Measurements from ENCODE around the gene HOXD4.

Gene HOXD4

DNA sequence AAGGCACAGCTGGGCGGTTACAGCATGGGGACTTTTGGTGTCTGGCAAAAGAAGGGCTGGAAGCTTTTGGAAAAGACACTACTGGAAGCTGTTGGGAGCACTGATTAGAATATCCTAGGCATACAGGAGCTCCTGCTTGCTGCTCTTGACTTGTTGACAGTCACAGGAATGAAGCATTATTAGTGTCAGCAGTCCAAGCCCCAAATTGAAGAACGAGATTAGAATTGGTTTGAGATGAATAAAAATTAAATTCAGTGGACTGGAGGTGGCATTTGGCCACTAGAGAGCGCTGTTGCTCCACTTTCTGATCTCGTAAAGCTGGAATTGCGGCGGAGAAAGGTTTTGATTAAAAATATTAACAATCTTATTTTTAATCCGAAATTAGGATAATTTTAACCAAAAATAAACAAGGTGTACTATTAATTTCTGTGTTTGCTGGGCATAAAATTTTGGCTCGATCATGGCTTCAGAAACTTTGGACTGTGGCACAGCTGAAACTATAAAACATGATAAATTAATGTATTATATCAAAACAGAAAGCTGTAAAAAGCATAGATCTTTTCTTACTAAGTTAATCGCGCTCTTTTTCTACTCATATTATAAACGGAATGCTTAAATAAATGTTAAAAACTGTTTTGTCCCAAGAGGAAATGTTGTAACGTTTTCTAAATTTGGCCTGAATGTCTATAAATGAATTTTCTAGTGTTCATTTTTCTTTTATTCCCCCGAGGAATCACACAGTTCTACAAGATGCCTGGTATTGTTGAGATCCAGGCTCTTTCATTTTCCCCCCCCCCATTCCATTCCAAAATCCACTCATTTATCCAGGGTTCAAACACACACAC, 24.2 kb upstream of the HOXD4 start:
- DNase-seq (ENCODE audit: low spot score): peak; percentile 28

DNA sequence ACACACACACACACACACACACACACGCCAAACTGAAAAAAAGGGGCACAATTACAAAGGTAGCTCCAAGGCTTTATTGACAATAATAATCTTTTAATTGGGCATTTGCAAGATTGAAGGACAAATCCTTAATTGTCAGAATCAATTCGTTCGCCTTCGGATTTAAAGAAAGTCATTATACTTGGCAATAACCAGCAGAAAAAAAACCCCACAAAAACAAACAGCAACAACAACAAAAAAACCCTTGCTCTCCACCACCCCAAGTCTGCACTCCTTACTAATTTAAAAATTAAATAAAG, 23.6 kb upstream of the HOXD4 start:
- DNase-seq (ENCODE audit: low spot score): no peak

DNA sequence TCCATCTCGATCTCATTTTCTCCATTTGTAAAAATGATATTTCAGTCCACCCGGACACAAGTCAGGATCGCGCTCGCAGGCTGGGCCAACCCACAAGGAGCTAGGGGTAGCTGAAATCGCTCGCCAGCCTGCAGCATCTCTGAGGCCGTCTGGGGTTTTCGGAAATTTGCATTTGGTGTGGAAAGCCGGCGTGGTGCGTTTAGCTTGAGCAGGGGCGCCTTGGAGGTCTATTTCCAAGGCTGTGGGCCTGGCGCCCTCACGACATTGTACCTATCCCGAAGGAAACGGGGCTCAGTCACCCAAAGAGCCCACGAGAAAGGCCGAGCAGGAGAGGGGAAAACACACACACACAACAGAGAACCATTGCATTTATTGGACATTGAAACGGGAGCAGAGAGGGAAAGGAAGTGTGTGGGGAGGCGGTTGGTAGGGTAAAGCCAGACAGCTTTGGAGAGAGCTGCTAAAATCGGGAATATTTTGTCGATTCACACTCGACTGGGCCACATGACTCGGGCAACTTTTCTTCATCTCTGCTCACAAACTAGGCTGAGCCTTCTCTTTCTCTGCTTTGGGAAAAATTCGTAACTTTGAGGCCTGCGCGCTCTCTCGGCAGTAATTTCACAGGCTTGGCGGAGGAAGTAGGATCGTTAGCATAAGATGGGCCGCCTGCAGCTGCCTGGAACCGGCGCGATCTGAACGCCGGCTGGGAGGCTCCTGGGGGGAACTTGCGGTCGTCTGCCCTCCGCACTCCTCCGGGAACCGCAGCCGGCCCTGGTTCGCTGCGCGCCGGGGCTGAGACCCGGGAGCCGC, 23.0 kb upstream of the HOXD4 start:
- no peak for DNase-seq (ENCODE audit: low spot score)

DNA sequence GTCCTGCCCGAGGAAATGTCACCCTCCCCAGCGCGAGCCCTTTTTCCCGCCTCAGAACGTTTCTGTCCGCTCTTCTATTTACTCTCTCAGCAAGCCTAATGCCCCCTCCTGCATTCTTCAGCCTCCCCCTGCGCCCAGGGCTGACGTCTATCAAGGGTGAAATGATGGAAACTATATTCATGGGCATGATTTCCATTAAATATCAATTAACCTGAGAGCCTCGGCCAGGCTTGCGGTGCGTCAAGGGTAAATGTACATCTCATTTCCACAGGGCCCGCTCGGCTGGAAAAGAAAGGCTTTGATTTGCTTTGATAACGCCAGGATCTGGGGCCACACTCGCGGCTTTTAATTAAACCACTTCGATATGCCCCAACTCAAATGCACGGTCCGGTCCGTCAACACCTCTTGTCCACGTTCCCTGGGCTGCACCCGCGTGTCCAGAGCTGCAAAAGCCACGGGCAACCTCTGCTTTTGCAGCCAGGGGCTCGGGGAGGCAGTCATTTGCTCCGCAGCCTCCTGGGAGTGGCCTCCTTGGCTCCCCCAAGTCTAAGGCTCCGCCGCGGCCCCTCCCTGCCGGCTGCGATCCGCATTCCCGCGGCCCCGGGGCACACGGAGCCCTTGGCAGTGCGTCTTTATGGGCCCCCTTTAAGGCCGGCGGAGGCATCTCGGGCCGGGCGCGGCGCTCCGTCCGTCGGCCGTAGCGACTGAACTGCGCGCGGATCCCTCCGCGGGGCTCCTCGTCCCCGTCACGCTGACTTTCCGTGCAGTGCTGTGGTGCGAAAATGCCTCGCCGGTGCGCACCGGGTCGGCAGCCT, 22.2 kb upstream of the HOXD4 start, which contains the start of gene HOXD8:
HOXD8 (plus strand) TSS at position 724 of the 815 bp plus-strand sequence. CDS start 662 bp downstream, outside the sequence.
- peak; percentile 68 for DNase-seq (ENCODE audit: low spot score)

DNA sequence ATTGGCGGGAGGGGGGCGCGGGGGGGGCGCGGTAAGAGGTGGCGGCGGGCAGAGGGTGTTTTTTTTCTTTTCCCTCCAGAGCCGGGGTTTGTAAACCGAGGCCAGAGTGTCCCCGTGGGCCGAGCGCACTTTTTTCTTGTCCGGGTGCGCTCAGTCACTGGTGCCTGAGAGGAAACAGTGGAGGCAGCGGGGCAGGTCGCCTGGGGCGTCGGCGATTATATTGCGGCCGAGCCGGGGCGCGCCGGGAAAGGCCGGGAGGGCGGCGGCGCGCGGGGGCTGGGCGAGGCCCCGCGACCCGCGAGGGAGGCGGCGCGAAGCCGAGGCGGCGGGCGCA, 21.6 kb upstream of the HOXD4 start:
- no peak for DNase-seq (ENCODE audit: low spot score)

DNA sequence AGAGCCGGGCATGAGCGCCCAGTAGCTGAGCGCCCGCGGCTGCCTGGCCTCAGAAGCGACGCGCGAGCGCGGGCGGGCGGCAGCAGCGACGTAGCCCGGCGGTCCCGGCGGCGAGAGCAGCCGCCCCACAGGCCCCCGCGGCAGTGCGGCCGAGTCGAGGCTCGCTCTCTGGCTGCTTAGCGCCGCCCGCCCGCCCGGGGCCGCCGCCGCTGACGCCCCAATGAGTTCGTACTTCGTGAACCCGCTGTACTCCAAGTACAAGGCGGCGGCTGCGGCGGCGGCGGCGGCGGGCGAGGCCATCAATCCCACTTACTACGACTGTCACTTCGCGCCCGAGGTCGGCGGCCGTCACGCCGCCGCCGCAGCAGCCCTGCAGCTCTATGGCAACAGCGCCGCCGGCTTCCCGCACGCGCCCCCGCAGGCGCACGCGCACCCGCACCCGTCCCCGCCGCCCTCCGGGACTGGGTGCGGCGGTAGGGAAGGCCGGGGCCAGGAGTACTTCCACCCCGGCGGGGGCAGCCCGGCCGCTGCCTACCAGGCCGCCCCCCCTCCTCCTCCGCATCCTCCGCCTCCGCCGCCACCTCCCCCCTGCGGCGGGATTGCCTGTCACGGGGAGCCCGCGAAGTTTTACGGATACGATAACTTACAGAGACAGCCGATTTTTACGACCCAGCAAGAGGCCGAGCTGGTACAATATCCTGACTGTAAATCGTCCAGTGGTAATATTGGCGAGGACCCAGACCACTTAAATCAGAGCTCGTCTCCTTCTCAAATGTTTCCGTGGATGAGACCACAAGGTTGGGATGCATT, 21.0 kb upstream of the HOXD4 start:
- peak; percentile 59 for DNase-seq (ENCODE audit: low spot score)

DNA sequence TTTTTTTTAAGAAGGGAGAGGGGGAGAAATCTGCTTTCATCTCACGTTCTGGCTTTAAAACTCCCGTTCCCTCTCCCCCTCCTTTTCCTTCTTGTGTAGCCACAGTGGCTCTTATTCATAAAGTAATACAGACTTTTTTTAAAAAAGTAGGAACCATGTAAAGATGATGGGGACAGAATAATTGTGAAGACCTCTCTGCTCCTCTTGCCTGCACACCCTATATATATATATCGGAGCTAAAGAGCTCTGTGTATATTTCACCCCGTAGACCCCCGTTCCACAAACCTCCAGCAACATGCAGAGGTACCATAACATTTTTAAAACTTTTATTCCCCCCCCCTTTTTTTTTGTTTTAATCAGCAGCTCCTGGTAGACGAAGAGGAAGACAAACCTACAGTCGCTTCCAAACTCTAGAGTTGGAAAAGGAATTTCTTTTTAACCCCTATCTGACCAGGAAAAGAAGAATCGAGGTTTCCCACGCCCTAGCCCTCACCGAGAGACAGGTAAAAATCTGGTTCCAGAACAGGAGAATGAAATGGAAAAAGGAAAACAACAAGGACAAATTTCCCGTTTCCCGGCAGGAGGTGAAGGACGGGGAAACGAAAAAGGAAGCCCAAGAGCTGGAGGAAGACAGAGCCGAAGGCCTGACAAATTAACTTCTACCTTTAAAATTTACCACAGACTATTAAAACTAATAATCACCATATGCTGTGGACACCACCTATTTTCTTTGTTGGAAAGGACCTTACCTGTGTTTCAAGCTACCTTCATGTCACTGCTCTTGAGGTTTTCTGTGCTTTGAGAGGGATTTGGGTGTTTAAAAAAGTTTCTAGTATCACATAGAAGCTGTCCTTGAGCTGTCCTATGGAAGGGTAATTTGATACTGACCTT, 20.1 kb upstream of the HOXD4 start:
- no peak for DNase-seq (ENCODE audit: low spot score)

DNA sequence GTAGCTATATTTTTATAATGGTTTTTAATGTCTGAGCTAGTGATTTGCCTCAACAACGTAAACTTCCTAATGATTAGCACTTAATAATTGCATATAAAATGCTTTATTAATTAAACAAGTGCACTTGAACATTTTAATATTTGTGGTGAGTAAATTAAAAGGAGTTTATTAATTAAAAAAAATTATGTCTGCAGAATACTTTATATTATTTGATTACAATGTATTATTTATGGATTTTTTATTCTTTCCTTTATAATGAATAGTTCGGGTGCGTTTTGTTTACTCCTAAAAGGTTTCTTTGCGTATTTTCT, 19.5 kb upstream of the HOXD4 start:
- no peak for DNase-seq (ENCODE audit: low spot score)

DNA sequence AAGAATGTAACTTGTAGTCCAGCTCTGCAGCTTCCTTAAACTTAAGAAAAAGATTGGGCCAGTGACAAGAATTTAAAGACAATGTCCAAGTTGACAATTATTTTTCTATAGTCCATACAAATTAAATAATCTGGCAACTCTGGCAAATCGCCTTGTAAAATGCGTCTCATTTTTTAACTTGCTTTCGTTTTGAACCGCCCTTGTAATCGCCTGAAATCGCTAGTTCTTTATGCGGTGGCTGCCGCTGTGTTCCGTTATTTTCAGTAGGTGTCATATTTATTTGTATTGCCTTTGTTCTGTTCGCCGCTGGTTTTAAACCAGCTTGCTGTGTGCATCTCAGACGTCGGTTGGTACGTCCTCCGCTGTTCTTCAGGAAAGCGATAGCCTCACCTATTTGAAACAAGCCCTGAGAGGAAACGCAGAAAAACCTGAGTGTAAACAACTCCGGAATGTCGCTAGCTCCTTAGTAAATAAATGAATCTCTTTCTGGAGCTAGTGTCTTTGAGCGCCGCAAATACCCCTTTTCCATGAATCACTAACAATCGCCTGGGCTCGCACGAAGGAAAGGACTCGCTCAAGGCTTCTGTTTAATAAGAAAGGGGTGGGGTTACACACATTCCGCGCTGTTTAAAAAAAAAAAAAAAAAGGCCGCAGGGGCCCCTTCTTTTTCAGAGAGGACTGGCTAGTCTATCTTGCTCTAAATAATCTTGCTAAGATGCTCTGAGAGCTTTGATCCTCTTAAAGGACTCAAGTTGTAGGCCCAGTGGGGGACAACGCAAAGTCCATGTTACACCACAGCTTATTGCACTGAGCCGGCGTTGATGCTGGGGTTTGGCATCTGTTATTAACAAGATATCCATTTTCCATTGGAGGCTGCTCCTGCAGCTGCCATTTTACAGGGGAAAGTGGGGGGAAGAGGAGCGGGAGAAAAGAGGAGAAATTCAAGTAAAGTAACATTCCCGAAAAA, 18.9 kb upstream of the HOXD4 start:
- no peak for DNase-seq (ENCODE audit: low spot score)

DNA sequence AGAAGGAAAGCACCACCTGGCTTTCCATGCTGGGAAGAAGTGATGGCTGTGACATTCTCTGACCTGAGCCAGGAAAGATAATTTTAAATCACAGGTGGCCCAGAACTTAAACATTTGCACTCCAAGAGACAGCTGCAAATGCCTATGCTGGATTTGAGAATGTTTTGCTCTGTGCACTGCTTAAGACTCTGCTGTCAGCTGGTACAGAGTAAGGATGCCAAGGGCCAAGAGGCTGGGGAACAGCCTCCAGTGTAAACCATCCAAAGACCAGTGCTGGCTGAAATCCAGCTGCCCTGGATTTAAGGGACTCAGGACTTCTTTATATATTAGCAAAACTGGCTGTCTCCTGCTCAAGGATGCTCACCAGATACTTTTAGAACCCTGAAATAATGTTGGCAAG, 18.0 kb upstream of the HOXD4 start:
- no peak for DNase-seq (ENCODE audit: low spot score)

DNA sequence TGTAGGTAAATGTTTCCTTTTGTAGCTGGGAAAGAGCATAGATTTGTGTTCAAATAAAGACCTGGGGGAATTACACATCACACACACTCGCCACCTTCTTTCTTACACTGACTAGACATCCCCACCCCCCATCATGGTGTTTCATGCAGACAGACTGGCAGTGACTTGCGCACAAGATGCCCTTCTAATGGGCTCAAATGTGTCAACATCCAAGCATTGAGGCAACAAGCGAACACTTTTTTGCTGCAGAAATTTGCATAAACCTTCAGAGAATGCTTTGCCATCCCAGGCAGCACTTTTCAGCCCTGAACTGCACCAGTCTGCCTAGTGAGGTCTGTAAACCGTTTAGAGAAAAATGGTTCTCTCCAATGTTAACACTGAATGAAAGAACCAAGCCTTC, 17.3 kb upstream of the HOXD4 start:
- DNase-seq (ENCODE audit: low spot score): no peak

DNA sequence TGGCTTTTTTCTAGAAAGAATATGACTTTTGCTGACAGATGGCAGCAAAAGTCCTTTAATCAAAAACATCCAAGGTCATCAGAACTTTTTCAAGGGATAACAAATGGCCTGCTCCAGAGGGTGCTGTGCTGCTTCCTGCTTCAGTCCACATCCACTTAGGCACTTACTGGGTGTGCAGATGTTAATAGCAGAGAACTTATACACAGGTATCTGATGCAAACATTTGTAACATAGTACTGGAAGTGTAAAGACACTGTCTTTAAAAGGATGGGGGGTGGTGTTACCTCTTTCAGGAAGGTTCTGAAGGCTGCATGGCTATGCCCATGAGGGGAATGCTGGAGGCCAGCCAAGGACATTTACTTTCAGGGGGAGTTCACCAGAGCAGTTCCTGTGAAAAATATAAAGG, 16.3 kb upstream of the HOXD4 start:
- DNase-seq (ENCODE audit: low spot score): no peak

DNA sequence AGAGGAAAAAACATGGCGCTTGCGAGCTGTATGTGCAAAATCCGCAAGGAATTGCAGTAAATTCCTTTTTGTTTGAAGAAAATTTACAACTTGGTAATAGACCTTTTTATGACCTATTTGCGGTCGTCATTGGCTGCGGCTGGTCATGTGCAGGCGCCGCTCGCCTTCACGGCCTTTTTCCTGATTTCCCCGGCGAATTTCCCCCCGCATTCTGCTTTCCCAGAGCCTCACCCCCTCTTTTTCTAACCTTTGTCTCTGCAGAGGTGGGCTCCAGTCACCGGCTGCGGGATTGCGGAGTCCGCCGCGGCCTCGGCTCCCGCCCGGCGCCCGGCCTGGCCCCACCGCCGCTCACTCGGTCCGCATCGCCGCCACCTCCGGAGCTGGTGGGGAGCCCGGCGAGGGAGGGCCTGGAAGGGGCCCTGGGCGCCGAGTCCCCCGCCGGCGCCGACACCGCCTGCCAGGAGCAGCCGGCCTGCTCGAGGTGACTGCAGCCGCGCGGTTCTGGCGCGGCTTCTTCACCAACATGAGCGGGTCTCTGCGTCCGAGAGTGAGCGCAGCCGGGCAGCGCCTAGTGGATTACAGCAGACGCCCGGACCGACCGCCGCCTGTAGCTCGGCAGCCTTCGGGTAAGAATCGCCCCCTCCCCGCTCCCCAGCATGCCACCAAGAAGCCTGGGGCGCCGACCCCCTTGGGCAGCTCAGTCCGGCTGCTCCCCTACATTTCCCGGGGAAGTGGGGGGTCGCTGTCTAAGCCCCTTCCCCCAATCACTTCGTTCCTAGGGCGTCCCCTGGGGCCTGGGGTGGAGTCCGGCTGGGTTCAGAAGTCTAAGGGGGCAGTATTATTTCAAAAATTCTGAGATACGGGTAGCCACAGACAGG, 14.7 kb upstream of the HOXD4 start:
- DNase-seq (ENCODE audit: low spot score): peak; percentile 50

DNA sequence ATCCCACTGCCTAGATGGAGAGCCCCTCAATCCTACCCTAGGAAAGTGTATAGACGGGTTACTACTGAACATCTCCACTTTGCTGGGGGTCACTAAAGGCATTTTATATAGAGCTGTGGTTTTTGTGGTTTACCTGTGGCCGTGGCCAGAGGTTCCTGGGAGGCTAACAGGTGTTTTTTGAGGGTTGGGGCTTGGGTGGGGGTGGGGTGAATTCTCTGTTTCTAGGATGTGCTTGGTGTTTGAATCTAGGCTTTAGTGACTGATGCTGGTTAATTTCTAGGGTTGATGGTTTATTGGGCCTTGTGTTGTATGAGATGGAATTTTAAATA, 14.1 kb upstream of the HOXD4 start:
- no peak for DNase-seq (ENCODE audit: low spot score)

DNA sequence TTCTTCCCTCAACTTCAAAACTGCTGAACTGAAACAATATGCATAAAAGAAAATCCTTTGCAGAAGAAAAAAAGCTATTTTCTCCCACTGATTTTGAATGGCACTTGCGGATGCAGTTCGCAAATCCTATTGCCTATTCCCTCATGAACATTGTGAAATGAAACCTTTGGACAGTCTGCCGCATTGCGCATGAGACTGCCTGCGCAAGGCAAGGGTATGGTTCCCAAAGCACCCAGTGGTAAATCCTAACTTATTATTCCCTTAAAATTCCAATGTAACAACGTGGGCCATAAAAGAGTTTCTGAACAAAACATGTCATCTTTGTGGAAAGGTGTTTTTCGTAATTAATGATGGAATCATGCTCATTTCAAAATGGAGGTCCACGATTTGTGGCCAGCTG, 13.4 kb upstream of the HOXD4 start:
- no peak for DNase-seq (ENCODE audit: low spot score)

DNA sequence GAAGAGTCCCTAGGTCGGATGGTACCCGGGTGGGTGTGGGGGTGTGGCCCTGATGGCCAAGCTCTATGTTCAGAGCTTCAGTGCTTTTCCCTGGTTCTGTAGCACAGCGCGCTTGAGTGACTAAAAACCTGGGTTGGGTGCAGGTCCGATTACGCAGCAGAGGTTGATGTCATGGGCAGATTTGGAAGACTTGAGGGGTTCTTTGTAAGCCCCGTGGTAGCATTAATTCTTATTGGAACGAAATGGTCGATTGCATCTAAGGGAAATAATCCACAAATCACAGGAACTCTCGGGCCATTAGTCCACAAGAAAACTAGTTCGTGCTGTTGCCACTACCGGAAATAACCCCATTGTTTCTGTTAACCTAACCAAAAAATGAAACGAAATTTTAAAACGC, 12.8 kb upstream of the HOXD4 start:
- no peak for DNase-seq (ENCODE audit: low spot score)

DNA sequence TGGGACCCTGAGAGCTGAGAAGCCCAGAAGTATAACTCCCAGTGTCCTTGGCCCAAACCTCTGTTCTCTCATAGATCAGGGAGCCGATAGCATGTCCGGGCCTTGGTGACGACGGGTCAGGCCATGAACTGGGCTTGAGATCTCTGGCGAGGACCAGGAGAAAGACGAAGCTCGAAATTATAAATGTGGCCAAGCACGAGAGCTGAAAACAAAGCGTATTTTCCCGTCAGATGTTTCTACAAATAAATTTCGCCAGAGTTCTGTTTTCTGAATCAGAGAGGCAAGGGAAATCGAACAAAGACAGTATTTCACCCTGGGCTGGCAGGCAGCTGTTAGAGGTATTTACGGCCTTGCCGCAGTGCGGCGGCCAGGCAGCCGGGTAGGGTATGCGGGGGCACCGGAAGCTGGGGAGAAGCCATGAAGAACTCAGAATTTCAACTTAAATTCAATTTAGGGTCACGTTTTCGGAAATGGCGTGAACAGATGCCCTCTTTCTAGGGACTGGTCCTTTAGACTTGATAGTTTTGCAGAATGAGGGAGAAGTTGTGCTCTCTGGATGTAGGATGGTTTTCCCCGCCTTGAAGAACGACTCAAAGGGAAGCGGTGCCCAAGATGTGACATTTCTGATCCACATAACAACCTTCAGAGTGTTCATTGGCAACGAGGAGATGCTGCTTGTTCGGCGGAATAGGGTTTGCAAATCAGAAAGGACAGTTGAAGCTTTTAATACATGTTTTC, 12.3 kb upstream of the HOXD4 start:
- DNase-seq (ENCODE audit: low spot score): no peak
